CD4-positive, alpha-beta T cell treated with Interleukin-6 at 100 ng/mL for 8 hours (primary cell): Measurements from ENCODE around the gene CASKIN2.
"Not testable (repeated sequence)": the region's sequence is repeated elsewhere in the genome, so short reads cannot be mapped to it uniquely, and the experiment has no call there.

ENCODE experiments used
- DNase-seq: peaks from one replicate; pipeline ENCODE4 v3.0.0-alpha.2; 2020; ENCODE audit warnings: mixed read lengths, low spot score

CASKIN2 gene

GRCh38 chr17:75465039-75465438 is 50.3 kb downstream of the CASKIN2 start:
- DNase-seq = no peak

GRCh38 chr17:75463603-75464002 is 51.7 kb downstream of the CASKIN2 start:
- DNase-seq = no peak

GRCh38 chr17:75460295-75460694 is 55.0 kb downstream of the CASKIN2 start:
- no peak for DNase-seq

GRCh38 chr17:75459590-75460267 is 55.6 kb downstream of the CASKIN2 start:
- DNase-seq = no peak

GRCh38 chr17:75459246-75459589 is 56.1 kb downstream of the CASKIN2 start:
- no peak for DNase-seq

GRCh38 chr17:75457047-75457654 is 58.2 kb downstream of the CASKIN2 start:
- no peak for DNase-seq

GRCh38 chr17:75456417-75457046 is 58.8 kb downstream of the CASKIN2 start, which contains the start of gene TMEM94:
TMEM94 (plus strand) TSS chr17:75456635; CDS start chr17:75471906, 15,271 bp downstream.
- DNase-seq = peak; percentile 94

GRCh38 chr17:75456039-75456416 is 59.3 kb downstream of the CASKIN2 start:
- peak; percentile 4 for DNase-seq

GRCh38 chr17:75454672-75455071 is 60.7 kb downstream of the CASKIN2 start:
- not testable (repeated sequence) for DNase-seq

- DNase-seq = no peak
Observed at GRCh38 chr17:75454193-75454592, 61.1 kb downstream of the CASKIN2 start.

- DNase-seq = no peak
Observed at GRCh38 chr17:75450270-75450669, 65.1 kb downstream of the CASKIN2 start.
